Smooth muscle cell (in vitro differentiated cells): Measurements from ENCODE around the gene TMEM8B. TPM values are rescaled to one million over a fixed set of nuclear protein-coding genes. Genes with fewer than 3 reads are reported as not detected.

Experiments used
- DNase-seq: peaks from one replicate; lab custom pipeline; 2025; ENCODE audit not compliant: unreplicated experiment; lab: John Stamatoyannopoulos, UW
- H2AFZ ChIP-seq: fragments of 200-600 bp; sonication (generic); 2 replicates; pipeline ENCODE4 v1.6.0; 2016; ENCODE audit warnings: antibody characterized with exemption, low read depth, mild to moderate bottlenecking
- H3F3A ChIP-seq: fragments of 200-600 bp; sonication (generic); 2 replicates; pipeline ENCODE4 v1.6.0; 2017; ENCODE audit warnings: antibody characterized with exemption, low read depth
- H3K27ac ChIP-seq: fragments of 200-600 bp; sonication (generic); 2 replicates; pipeline ENCODE4 v1.5.1; 2016; ENCODE audit warnings: low read depth, mild to moderate bottlenecking
- H3K27me3 ChIP-seq: fragments of 200-600 bp; sonication (generic); 2 replicates; pipeline ENCODE4 v1.6.1; 2016; ENCODE audit warnings: low read depth, mild to moderate bottlenecking
- H3K36me3 ChIP-seq: fragments of 200-600 bp; sonication (generic); 2 replicates; pipeline ENCODE4 v1.5.1; 2016; ENCODE audit warnings: low read depth
- H3K4me1 ChIP-seq: fragments of 200-600 bp; sonication (generic); 2 replicates; pipeline ENCODE4 v1.5.1; 2016; ENCODE audit warnings: low read depth
- H3K4me2 ChIP-seq: fragments of 200-600 bp; sonication (generic); 2 replicates; pipeline ENCODE4 v1.6.0; 2016; ENCODE audit warnings: mild to moderate bottlenecking
- H3K4me3 ChIP-seq: fragments of 200-600 bp; sonication (generic); 2 replicates; pipeline ENCODE4 v1.5.1; 2016; ENCODE audit warnings: mild to moderate bottlenecking
- H3K79me2 ChIP-seq: fragments of 200-600 bp; sonication (generic); 2 replicates; pipeline ENCODE4 v1.6.0; 2016; ENCODE audit warnings: low read depth, mild to moderate bottlenecking
- H3K9ac ChIP-seq: fragments of 200-600 bp; sonication (generic); 2 replicates; pipeline ENCODE4 v1.6.0; 2016; ENCODE audit warnings: low read depth
- H3K9me3 ChIP-seq: fragments of 200-600 bp; sonication (generic); replicated peaks from 2 replicates; pipeline ENCODE4 v1.5.1; 2016; ENCODE audit warnings: low read depth
- H4K20me1 ChIP-seq: fragments of 200-600 bp; sonication (generic); 2 replicates; pipeline ENCODE4 v1.6.0; 2016; ENCODE audit warnings: low read depth
- CTCF ChIP-seq: fragments of 200-600 bp; sonication (generic); IDR thresholded peaks from 2 replicates; pipeline ENCODE4 v1.5.1; 2017; ENCODE audit warnings: borderline replicate concordance, mild to moderate bottlenecking, antibody characterized with exemption; ENCODE audit not compliant: insufficient read depth, poor library complexity, severe bottlenecking
- WGBS: methylation state at CpG from one replicate; pipeline ENCODE4 v1.1.7; 2016; ENCODE audit warnings: low lambda C conversion rate; 5-methylcytosine and 5-hydroxymethylcytosine counted together
- polyA plus RNA-seq: library from polyadenylated mRNA; unstranded; fragments of >200 nt; fragmentation: Nextera tagmentation; extraction: Ambion mirVana; gene quantifications from 2 replicates; pipeline ENCODE4 v1.2.1, GENCODE V29; 2016
- total RNA-seq: library from RNA; depleted of rRNA; stranded (reverse); fragments of >200 nt; gene quantifications from 2 replicates; pipeline ENCODE4 v1.2.3, GENCODE V29; 2014

The TMEM8B gene
- total and polyA plus RNA-seq, 2 experiments from 2014 or later, result 4.9 to 18.7 TPM

GRCh38 chr9:35845824-35846771 lies 17.1 kb downstream of the TMEM8B start:
- H3K4me3 ChIP-seq, result no peak overlapping the region
- peak overlapping the region; percentile 44 for H3K27ac ChIP-seq
- peaks cover 16% of the 10 kb centered on the region for H3F3A ChIP-seq
- H3K4me2 ChIP-seq, result peak overlapping the region; percentile 57
- H2AFZ ChIP-seq, result no peak overlapping the region
- H3K9ac ChIP-seq, result no peak overlapping the region
- WGBS, result 35% methylated on average over 42 of the region's 53 CpGs
- no peak for DNase-seq
- peaks cover 13% of the 10 kb centered on the region for H3K4me1 ChIP-seq
- TF ChIP-seq CTCF, result no peak
- no peaks in the 10 kb centered on the region for H3K36me3 ChIP-seq
- no peaks in the 10 kb centered on the region for H3K27me3 ChIP-seq
- no peaks in the 10 kb centered on the region for H3K79me2 ChIP-seq
- H4K20me1 ChIP-seq, result no peaks in the 10 kb centered on the region
- H3K9me3 ChIP-seq, result no peaks in the 10 kb centered on the region

GRCh38 chr9:35847792-35848572 lies 19.0 kb downstream of the TMEM8B start:
- no peak overlapping the region for H2AFZ ChIP-seq
- no peaks in the 10 kb centered on the region for H4K20me1 ChIP-seq
- H3F3A ChIP-seq, result peaks cover 16% of the 10 kb centered on the region
- peaks cover 13% of the 10 kb centered on the region for H3K4me1 ChIP-seq
- TF ChIP-seq CTCF, result no peak
- H3K79me2 ChIP-seq, result no peaks in the 10 kb centered on the region
- H3K27ac ChIP-seq, result peak overlapping the region; percentile 79
- H3K9ac ChIP-seq, result no peak overlapping the region
- no peaks in the 10 kb centered on the region for H3K36me3 ChIP-seq
- no peaks in the 10 kb centered on the region for H3K9me3 ChIP-seq
- no peak for DNase-seq
- WGBS, result 40% methylated on average over 4 of the region's 4 CpGs
- peak overlapping the region; percentile 71 for H3K4me2 ChIP-seq
- no peak overlapping the region for H3K4me3 ChIP-seq
- no peaks in the 10 kb centered on the region for H3K27me3 ChIP-seq

- no peak for DNase-seq
Observed at GRCh38 chr9:35852267-35852815, 23.3 kb downstream of the TMEM8B start.

More at GRCh38 chr9:35852267-35852815, 23.3 kb downstream of the TMEM8B start:
- Histone ChIP-seq H3K4me2 (no peak overlapping the region), H4K20me1 (no peaks in the 10 kb centered on the region), H3K4me3 (no peak overlapping the region), H3K9ac (no peak overlapping the region), H3F3A (peaks cover 3% of the 10 kb centered on the region), H3K79me2 (no peaks in the 10 kb centered on the region), H3K27ac (no peak overlapping the region), H3K9me3 (no peaks in the 10 kb centered on the region), H2AFZ (no peak overlapping the region), H3K36me3 (no peaks in the 10 kb centered on the region), H3K27me3 (no peaks in the 10 kb centered on the region), H3K4me1 (no peaks in the 10 kb centered on the region)
- no peak for TF ChIP-seq CTCF
- WGBS, result 93% methylated on average over 2 of the region's 2 CpGs
